Measurements from ENCODE around the gene BDKRB2. TPM values are rescaled to one million over a fixed set of nuclear protein-coding genes. Genes with fewer than 3 reads are reported as not detected.

The BDKRB2 gene
- not detected in 2 replicates for polyA plus RNA-seq

DNA sequence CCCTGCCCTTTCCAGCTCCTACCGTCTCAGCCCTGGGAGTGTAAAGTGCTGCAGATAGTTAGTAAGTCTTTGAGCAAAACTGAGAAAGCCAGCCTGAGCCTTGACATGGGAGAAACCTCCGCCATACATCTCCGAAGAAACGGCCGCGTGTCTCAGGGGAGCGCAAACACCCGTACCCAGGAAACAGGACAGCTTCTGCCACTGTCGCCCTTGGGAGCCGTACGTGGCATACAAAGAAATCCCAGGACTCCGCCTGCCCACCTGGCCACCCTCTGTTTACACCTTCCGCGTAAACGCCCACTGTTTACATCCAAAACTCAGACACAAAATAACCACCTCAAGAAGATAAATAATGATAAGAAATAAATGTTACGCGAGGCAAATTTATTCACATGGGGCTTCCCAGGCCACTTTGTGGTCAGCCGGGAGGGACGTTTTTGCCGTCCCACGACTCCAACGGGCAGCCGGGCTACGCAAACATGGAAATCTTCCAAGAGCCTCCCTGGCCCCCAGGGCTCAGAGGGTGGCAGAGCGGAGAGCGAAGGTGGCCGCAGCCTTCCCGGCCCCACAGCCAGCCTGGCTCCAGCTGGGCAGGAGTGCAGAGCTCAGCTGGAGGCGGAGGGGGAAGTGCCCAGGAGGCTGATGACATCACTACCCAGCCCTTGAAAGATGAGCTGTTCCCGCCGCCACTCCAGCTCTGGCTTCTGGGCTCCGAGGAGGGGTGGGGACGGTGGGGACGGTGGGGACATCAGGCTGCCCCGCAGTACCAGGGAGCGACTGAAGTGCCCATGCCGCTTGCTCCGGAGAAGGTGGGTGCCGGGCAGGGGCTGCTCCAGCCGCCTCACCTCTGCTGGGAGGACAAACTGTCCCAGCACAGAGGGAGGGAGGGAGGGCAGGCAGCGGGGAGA, at the start of gene BDKRB2:
BDKRB2 (plus strand) TSS at position 689 of the 908 bp plus-strand sequence. CDS start 32,269 bp downstream, outside the sequence.

DNA sequence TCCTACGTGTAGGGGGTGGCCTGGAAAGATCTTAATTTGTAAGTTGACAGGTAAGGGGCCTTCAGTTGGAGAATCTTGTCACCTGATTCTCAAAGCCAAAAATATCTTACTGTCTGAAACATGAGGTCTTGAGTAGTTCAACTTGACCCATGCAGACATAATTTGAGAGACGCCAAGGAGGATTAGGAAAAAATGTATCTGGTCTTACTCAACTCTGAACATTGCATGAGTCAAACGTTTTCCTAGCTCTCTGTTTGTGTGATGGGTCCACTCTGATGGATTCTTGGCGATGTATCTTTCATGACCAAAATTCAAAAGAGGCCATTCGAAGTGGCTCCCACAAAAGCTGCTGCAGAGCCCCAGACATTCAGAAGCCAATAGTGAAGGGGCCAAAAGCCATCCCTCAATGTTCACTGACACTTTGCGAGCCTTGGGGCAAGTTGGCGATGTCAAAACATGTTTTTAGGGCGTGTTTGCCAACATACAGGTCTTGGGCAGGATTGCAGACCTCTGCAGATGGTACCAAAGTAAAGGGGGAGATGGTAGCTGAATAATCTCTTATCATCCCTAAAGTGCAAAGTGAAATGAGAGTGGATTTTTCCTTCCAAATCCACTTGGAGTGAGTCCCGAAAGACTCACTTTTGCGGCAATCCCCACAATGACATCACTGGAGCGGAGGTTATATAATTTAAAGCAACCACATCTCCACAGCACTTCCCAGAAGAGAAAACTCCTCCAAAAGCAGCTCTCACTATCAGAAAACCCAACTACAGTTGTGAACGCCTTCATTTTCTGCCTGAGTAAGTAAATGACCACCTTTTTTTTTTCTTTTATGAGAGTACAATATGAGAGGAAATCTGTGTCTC, 51.1 kb downstream of the BDKRB2 start, which contains the start of gene BDKRB1:
BDKRB1 (plus strand) TSS at position 710 of the 866 bp plus-strand sequence. CDS start 7,473 bp downstream, outside the sequence.

Other genes starting within 250 kb of the BDKRB2 start
- 31.6 and 32.0 TPM in 2 replicates for gene C14orf132, start 165.5 kb upstream of the BDKRB2 start, polyA plus RNA-seq
- not detected in 2 replicates for gene BDKRB1, start 51.4 kb downstream of the BDKRB2 start, polyA plus RNA-seq
- 10.4 and 11.8 TPM in 2 replicates for gene ATG2B, start 158.5 kb downstream of the BDKRB2 start, polyA plus RNA-seq
- 138 and 184 TPM in 2 replicates for gene GSKIP, start 158.7 kb downstream of the BDKRB2 start, polyA plus RNA-seq
- gene AK7, start 187.3 kb downstream of the BDKRB2 start, polyA plus RNA-seq = 23.6 and 29.9 TPM in 2 replicates

Measured in Purkinje cell (primary cell).